Suprapubic skin (tissue), 4 donors: ENCODE measurements around the gene MYH10. TPM values are rescaled to one million over a fixed set of nuclear protein-coding genes. Genes with fewer than 3 reads are reported as not detected.

ENCODE experiments used
- DNase-seq, 2 donors: peaks; one replicate each; pipeline ENCODE4 v3.0.0-alpha.2; 2019; ENCODE audit warnings: low spot score in 2 of 2
- H3K27ac ChIP-seq: fragments of 200-600 bp; sonication (generic); one replicate; pipeline ENCODE4 v1.5.1; 2019
- H3K27me3 ChIP-seq: fragments of 200-600 bp; sonication (generic); one replicate; pipeline ENCODE4 v1.5.1; 2019
- H3K36me3 ChIP-seq: fragments of 200-600 bp; sonication (generic); one replicate; pipeline ENCODE4 v1.5.1; 2019
- H3K4me1 ChIP-seq: fragments of 200-600 bp; sonication (generic); one replicate; pipeline ENCODE4 v1.5.1; 2019
- H3K4me3 ChIP-seq: fragments of 200-600 bp; sonication (generic); one replicate; pipeline ENCODE4 v1.5.1; 2019; ENCODE audit warnings: mild to moderate bottlenecking
- H3K9me3 ChIP-seq: fragments of 200-600 bp; sonication (generic); one replicate; pipeline ENCODE4 v1.5.1; 2019
- CTCF ChIP-seq, 2 donors: fragments of 200-600 bp in 1 of 2; fragments of 450-650 bp in 1 of 2; sonication (generic) in 1 of 2; IDR thresholded peaks; one replicate each; pipeline ENCODE4 v1.5.1; 2016 to 2019; ENCODE audit warnings: antibody characterized with exemption in 2 of 2, mild to moderate bottlenecking in 1 of 2, moderate library complexity in 1 of 2
- EP300 ChIP-seq: sonication (generic); formaldehyde crosslinking; IDR thresholded peaks from one replicate; pipeline ENCODE4 v1.6.1; 2017; ENCODE audit warnings: antibody characterized with exemption
- POLR2A ChIP-seq, 2 donors: fragments of 450-650 bp; IDR thresholded peaks; one replicate each; pipeline ENCODE4 v1.6.1; 2017; ENCODE audit warnings: antibody characterized with exemption in 2 of 2, mild to moderate bottlenecking in 2 of 2, moderate library complexity in 2 of 2
- POLR2AphosphoS5 ChIP-seq, 3 donors: sonication (generic); formaldehyde crosslinking; IDR thresholded peaks; one replicate each; pipeline ENCODE4 v1.6.1; 2017; ENCODE audit warnings: antibody characterized with exemption in 3 of 3
- WGBS: methylation state at CpG from one replicate; pipeline ENCODE4 v1.1.5; 2018; 5-methylcytosine and 5-hydroxymethylcytosine counted together
- total RNA-seq, 4 donors: library from RNA; depleted of rRNA; stranded (reverse); fragments of >200 nt; gene quantifications; one replicate each; pipeline ENCODE4 v1.1.0, GENCODE V29; 2016

MYH10 gene
- total RNA-seq, 4 donors from 2014 or later, result 9.5 to 18.3 (median 13.2) TPM

- DNase-seq, result no peak
- Histone ChIP-seq H3K4me1 (peaks cover 6% of the 10 kb centered on the region), H3K27ac (no peak overlapping the region), H3K4me3 (no peak overlapping the region), H3K36me3 (no peaks in the 10 kb centered on the region), H3K27me3 (no peaks in the 10 kb centered on the region), H3K9me3 (no peaks in the 10 kb centered on the region)
- TF ChIP-seq POLR2AphosphoS5 (IDR thresholded peaks at IDR 0.05) (no peak), EP300 (no peak), POLR2A (IDR thresholded peaks at IDR 0.05) (no peak), CTCF (IDR thresholded peaks at IDR 0.05) (no peak)
- WGBS, result 95% methylated on average over 4 of the region's 4 CpGs
These were observed 20.6 kb downstream of the MYH10 start for GRCh38 chr17:8609910-8610309.

GRCh38 chr17:8608001-8608400 is 22.5 kb downstream of the MYH10 start:
- peaks cover 6% of the 10 kb centered on the region for H3K4me1 ChIP-seq
- DNase-seq, result no peak
- TF ChIP-seq EP300 (no peak), POLR2A (IDR thresholded peaks at IDR 0.05) (no peak), CTCF (IDR thresholded peaks at IDR 0.05) (no peak), POLR2AphosphoS5 (IDR thresholded peaks at IDR 0.05) (no peak)
- H3K4me3 ChIP-seq, result no peak overlapping the region
- H3K27ac ChIP-seq, result no peak overlapping the region
- 74% methylated on average over 8 of the region's 8 CpGs for WGBS
- H3K27me3 ChIP-seq, result no peaks in the 10 kb centered on the region
- no peaks in the 10 kb centered on the region for H3K36me3 ChIP-seq
- H3K9me3 ChIP-seq, result no peaks in the 10 kb centered on the region

- H3K27ac ChIP-seq, result no peak overlapping the region
- H3K4me3 ChIP-seq, result no peak overlapping the region
- no peak for DNase-seq
- WGBS, result 52% methylated on average over 3 of the region's 3 CpGs
- TF ChIP-seq POLR2AphosphoS5 (IDR thresholded peaks at IDR 0.05) (no peak), CTCF (IDR thresholded peaks at IDR 0.05) (no peak), POLR2A (IDR thresholded peaks at IDR 0.05) (no peak), EP300 (no peak)
- H3K36me3 ChIP-seq, result no peaks in the 10 kb centered on the region
- peaks cover 3% of the 10 kb centered on the region for H3K4me1 ChIP-seq
- H3K9me3 ChIP-seq, result no peaks in the 10 kb centered on the region
- H3K27me3 ChIP-seq, result no peaks in the 10 kb centered on the region
These were observed 24.1 kb downstream of the MYH10 start for GRCh38 chr17:8606401-8606800.

DNA sequence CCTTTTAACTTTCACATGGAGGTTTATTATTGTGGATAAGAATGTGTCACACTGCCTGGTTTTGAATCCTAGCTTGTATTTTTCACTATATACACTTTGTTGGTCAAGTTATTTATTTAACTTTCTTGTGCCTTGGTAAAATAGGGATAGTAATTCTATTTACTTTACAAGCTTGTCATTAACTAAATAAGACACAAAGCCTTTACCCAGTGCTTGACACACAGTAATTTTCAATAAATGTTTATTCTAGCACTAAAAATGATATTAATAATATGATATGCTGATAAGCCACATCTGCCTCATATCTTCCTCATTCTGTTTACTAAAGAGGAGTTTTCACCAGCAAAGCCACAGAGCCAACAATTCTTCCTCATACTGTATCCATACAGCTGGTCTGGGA is 27.8 kb downstream of the MYH10 start:
- H3K27me3 ChIP-seq, result no peaks in the 10 kb centered on the region
- H3K36me3 ChIP-seq, result no peaks in the 10 kb centered on the region
- H3K4me1 ChIP-seq, result no peaks in the 10 kb centered on the region
- TF ChIP-seq POLR2AphosphoS5 (IDR thresholded peaks at IDR 0.05) (no peak), POLR2A (IDR thresholded peaks at IDR 0.05) (no peak), CTCF (IDR thresholded peaks at IDR 0.05) (no peak), EP300 (no peak)
- H3K27ac ChIP-seq, result no peak overlapping the region
- no peak for DNase-seq
- H3K4me3 ChIP-seq, result no peak overlapping the region
- no peaks in the 10 kb centered on the region for H3K9me3 ChIP-seq

DNA sequence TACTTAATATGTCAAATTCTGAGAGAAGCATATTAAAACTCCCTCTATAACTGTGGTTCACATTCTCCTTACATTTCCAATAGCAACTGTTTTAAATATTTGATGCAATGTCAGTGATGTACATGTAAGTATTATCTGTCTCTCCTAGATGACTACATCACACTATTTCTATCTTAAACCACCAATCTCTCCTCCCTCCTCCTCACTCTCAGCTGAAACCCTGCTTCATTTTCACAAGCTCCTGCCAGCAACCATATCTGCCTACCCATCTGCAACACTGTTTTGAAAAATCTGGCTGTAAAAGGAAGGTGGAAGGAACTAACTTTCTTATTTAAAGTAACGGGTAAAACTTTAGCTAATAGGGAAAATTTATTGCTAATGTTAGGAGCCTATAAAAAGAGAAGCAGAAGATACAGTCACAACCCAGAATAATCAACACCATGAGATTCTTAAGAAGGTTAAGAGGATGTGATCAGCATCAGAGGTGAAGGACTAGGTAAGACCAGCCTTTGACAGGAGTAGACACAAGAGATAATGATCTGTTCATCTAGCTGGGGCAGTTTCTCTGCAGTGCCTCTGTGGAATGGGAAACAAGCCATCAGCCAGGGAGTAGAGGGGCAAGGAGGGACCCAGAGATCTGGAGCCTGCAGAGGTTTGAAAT is 31.0 kb downstream of the MYH10 start:
- Histone ChIP-seq H3K4me1 (no peaks in the 10 kb centered on the region), H3K9me3 (no peaks in the 10 kb centered on the region), H3K27me3 (no peaks in the 10 kb centered on the region), H3K4me3 (no peak overlapping the region), H3K27ac (no peak overlapping the region), H3K36me3 (no peaks in the 10 kb centered on the region)
- WGBS, result 96% methylated on average over 1 of the region's 1 CpG
- no peak for TF ChIP-seq EP300
- TF ChIP-seq POLR2A (IDR thresholded peaks at IDR 0.05), result no peak
- TF ChIP-seq CTCF (IDR thresholded peaks at IDR 0.05), result no peak
- no peak for TF ChIP-seq POLR2AphosphoS5 (IDR thresholded peaks at IDR 0.05)
- DNase-seq, result no peak
